Measurements from ENCODE around the gene TRIM44.

DNA sequence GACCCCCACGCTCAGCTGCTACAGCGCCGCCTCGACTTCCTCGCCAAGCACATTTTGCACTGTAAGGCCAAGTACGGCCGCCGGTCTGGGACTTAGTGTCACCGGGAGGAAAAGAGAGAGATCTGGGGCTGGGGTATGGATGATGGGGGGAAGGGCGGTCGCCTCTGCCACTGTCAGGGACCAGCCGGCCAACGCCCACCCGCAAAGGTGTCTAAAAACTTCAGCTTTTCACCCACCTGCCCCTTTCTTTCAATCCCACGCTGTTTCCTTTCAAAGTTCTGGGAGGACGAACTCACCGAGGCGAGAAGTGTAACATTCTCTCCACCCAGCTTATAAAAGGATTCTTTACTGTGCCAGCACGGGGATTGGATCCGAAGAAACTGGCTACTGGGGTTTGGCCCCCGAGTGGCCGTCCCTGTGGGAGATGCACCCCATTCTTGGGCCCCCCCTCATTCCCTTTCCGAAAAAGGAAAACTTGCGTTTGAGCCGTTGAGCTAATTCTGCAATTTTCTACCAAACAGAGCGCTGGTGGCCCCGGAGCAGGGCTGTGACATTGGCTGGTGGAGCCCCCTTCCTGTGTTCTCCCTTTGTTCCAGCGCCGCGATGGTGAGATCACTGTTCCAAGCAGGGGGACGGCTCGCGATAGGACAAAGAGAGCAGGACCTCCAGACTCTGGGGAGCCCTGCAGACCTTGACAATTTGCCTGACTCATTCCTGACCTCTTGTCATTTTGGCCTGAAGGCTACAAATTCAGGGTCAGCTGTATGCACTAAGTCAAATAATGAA lies 42.5 kb upstream of the TRIM44 start:
- TF ChIP-seq CTCF (conservative IDR thresholded peaks at IDR 0.05 in 1 of 2, IDR thresholded peaks at IDR 0.05 in 1 of 2; ENCODE audit: extremely low read depth in 1 of 2, insufficient read depth in 1 of 2, low read depth in 1 of 2, low read length in 2 of 2): no peak
- no peak for TF ChIP-seq EZH2 (IDR thresholded peaks at IDR 0.05; ENCODE audit: borderline replicate concordance, low read length)
